Epithelial cell of esophagus (primary cell): ENCODE measurements around the gene MARCKS.

Source experiments
- DNase-seq: peaks from one replicate; pipeline ENCODE4 v3.0.0; 2010; ENCODE audit warnings: low read depth
- H3K4me3 ChIP-seq: 2 replicates; pipeline ENCODE4 v1.5.1; 2011; ENCODE audit warnings: mild to moderate bottlenecking, low read length, control low read depth
- TF ChIP-seq, protein P1 (sequence below): IDR thresholded peaks from 2 replicates; pipeline ENCODE4 v1.5.1; 2011; ENCODE audit warnings: low read depth, mild to moderate bottlenecking, low read length, control low read depth, inconsistent platforms; ENCODE audit not compliant: insufficient read depth; ENCODE audit errors: missing control alignments

Gene MARCKS

DNA sequence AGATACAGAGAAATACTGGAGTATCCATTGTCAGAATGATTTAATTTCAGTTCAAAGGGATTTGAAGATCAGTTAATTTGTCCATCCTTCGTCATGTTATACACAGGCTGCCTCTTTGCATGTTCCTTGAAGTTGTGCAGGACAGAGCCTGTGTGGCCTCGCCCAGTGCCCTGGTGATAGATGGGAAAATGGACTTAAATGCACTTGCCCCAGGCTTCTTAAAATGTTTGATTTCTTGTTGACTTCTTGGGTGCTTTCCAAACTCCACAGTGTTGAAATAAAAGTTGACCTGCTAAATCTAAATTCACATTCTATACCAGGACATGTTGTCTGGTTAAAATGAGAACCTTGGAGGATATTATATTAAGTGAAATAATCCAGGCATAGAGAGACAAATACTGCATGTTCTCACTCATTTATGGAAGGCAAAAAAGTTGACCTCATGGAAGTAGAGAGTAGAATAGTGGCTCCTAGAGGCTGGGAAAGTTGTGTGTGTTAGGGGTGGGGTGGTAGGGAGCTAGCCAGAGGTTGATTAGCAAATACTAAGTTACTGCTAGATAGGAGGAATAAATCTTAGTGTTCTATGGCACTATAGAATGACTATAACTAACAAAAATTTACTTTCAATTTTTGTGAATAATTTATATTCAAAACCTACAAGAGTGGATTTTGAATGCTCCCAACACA is 25.3 kb downstream of the MARCKS start:
- peak; percentile 40 for DNase-seq
- H3K4me3 ChIP-seq = no peak overlapping the region
- TF ChIP-seq, protein P1, sequence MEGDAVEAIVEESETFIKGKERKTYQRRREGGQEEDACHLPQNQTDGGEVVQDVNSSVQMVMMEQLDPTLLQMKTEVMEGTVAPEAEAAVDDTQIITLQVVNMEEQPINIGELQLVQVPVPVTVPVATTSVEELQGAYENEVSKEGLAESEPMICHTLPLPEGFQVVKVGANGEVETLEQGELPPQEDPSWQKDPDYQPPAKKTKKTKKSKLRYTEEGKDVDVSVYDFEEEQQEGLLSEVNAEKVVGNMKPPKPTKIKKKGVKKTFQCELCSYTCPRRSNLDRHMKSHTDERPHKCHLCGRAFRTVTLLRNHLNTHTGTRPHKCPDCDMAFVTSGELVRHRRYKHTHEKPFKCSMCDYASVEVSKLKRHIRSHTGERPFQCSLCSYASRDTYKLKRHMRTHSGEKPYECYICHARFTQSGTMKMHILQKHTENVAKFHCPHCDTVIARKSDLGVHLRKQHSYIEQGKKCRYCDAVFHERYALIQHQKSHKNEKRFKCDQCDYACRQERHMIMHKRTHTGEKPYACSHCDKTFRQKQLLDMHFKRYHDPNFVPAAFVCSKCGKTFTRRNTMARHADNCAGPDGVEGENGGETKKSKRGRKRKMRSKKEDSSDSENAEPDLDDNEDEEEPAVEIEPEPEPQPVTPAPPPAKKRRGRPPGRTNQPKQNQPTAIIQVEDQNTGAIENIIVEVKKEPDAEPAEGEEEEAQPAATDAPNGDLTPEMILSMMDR = no peak

DNA sequence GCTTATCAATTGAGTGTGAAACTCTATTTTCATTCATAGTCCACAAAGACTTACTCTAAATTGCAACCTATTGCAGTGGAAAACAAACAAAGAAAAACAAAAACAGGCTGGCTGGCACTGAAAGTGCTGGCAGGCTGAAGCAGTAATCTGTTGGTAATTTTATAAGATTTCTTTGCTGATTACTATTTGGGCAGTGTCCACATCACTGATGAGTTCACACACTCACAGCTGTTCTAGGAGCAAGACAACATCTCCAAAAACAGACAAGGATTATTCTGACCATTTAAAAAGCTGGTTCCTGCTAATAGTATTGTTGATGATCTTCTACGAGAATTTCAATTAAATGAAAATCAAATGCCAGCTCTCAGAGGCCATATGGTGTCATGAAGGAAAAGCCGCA is 26.9 kb downstream of the MARCKS start:
- no peak for DNase-seq
- no peak overlapping the region for H3K4me3 ChIP-seq
- TF ChIP-seq, protein P1 = no peak

DNA sequence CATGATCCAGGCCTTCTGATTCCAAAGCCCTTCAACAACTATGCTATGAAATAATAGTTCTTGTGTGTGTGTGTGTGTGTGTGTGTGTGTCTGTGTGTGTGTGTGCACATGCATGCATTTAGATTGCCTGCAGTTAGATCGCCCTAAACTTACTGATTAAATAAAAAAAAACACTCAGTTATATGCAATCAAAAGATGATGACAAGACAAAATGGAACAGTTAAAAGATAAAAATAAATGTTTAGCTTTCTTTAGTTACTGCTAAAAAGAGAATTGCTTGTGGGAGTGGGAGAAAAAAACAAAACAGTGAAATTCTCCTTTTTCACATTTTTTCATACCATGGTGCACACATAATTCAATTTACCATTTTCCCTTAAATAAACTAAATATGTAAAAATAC is 29.4 kb downstream of the MARCKS start:
- no peak for DNase-seq
- TF ChIP-seq, protein P1 = no peak
- no peak overlapping the region for H3K4me3 ChIP-seq

DNA sequence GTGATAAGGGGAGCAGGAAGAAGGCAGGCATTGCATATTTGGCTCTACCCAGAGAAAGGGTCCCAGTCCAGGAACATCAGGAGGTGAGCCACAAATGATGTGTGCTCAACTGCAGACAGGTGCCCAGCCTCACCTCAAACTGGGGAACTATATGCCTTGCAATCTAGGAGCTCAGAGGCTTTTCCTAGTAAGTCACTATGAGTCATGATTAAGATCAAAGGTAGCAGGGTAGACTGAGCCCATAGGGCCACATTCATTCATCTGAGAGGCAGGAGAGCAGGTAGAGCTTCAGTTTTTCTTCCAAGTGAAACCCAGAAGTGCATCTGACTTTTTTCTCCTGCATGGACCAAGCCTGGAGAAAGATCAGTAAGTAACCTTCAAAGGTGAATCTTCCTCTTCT is 31.3 kb downstream of the MARCKS start:
- H3K4me3 ChIP-seq = no peak overlapping the region
- TF ChIP-seq, protein P1 = no peak
- peak; percentile 48 for DNase-seq

DNA sequence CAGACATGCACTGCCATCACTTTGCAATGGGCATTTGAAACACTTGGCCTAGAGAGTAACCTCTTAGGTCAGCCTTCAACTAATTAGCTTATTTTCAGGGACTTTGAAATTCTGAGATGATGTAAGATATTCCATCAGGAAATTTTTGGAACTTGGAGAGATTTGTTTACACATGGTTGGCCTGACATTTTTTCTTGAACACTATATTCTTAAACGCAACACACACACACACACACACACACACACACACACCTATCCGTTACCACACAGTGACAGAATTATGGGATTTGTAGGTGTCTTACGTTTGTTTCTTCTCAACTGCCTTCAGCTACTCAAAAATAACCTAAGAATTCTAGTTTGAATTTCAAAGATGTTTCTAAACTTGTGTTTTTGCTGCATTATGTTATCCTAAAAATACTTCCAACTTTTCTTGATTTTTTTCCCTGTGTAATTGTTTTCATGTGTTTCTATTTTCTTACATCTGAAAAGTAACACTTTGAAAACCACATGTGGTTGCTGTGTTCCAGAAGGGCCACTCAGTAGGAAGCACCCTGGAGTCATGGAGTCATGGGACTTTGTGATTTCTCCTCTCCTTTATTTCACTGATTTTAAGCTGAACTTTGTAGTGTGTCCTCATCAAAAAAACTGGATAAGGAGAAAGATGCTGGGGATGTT is 31.9 kb downstream of the MARCKS start:
- TF ChIP-seq, protein P1 = no peak
- H3K4me3 ChIP-seq = no peak overlapping the region
- no peak for DNase-seq

DNA sequence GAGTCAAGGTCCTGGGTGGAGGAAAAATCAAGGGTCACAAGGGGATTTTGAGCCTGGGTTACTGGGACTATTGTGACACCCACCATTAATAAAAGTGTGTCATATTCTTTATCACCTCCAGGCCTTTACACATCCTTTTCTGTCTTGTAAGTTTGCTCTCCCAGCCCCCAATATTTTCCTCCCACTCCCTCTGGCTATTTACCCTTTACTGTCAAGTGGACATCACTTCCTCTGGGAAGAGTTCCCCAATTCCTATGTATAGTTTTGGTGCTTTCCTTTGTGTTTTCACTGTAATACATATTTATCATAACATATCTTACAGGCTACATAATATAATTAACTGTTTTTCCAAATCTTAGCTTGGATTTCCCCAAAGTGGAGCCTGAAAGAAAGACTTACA is 36.3 kb downstream of the MARCKS start:
- TF ChIP-seq, protein P1 = no peak
- no peak for DNase-seq
- no peak overlapping the region for H3K4me3 ChIP-seq
